Measurements from ENCODE around the gene ZNF652.

The ZNF652 gene

GRCh38 chr17:49351572-49352140 lies 10.4 kb downstream of the ZNF652 start:
- DNase-seq (ENCODE audit: low read depth): no peak
- H3K4me3 ChIP-seq (ENCODE audit: low read length): no peak overlapping the region
- TF ChIP-seq, protein P1, sequence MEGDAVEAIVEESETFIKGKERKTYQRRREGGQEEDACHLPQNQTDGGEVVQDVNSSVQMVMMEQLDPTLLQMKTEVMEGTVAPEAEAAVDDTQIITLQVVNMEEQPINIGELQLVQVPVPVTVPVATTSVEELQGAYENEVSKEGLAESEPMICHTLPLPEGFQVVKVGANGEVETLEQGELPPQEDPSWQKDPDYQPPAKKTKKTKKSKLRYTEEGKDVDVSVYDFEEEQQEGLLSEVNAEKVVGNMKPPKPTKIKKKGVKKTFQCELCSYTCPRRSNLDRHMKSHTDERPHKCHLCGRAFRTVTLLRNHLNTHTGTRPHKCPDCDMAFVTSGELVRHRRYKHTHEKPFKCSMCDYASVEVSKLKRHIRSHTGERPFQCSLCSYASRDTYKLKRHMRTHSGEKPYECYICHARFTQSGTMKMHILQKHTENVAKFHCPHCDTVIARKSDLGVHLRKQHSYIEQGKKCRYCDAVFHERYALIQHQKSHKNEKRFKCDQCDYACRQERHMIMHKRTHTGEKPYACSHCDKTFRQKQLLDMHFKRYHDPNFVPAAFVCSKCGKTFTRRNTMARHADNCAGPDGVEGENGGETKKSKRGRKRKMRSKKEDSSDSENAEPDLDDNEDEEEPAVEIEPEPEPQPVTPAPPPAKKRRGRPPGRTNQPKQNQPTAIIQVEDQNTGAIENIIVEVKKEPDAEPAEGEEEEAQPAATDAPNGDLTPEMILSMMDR (conservative IDR thresholded peaks at IDR 0.05; ENCODE audit: low read depth, low read length): no peak

GRCh38 chr17:49349541-49349940 lies 12.5 kb downstream of the ZNF652 start:
- TF ChIP-seq, protein P1 (conservative IDR thresholded peaks at IDR 0.05; ENCODE audit: low read depth, low read length): no peak
- no peak for DNase-seq (ENCODE audit: low read depth)
- H3K4me3 ChIP-seq (ENCODE audit: low read length): no peak overlapping the region

- no peak for DNase-seq (ENCODE audit: low read depth)
- TF ChIP-seq, protein P1 (conservative IDR thresholded peaks at IDR 0.05; ENCODE audit: low read depth, low read length): no peak
- H3K4me3 ChIP-seq (ENCODE audit: low read length): no peak overlapping the region
Measured at GRCh38 chr17:49344914-49345313, 17.1 kb downstream of the ZNF652 start.

GRCh38 chr17:49343273-49343672 lies 18.8 kb downstream of the ZNF652 start:
- H3K4me3 ChIP-seq (ENCODE audit: low read length): no peak overlapping the region
- TF ChIP-seq, protein P1 (conservative IDR thresholded peaks at IDR 0.05; ENCODE audit: low read depth, low read length): no peak
- DNase-seq (ENCODE audit: low read depth): no peak

- TF ChIP-seq, protein P1 (conservative IDR thresholded peaks at IDR 0.05; ENCODE audit: low read depth, low read length): no peak
- no peak for DNase-seq (ENCODE audit: low read depth)
- no peak overlapping the region for H3K4me3 ChIP-seq (ENCODE audit: low read length)
Measured at GRCh38 chr17:49342575-49342936, 19.5 kb downstream of the ZNF652 start.

DNA sequence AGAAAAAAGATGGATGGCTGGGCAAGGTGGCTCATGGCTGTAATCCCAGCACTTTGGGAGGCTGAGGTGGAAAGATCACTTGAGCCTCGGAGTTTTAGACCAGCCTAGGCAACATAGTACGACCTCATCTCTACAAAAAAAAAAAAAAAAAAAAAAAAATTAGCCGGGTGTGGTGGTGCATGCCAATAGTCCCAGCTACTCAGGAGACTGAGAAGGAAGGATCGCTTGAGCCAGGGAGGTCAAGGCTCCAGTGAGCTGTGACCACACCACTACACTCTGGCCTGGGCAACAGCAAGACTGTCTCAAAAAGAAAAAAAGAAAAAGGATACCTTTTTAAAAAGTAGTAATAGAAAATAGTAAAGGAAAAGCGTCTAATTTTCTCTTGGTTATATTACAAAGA lies 20.7 kb downstream of the ZNF652 start:
- no peak overlapping the region for H3K4me3 ChIP-seq (ENCODE audit: low read length)
- DNase-seq (ENCODE audit: low read depth): no peak
- TF ChIP-seq, protein P1 (conservative IDR thresholded peaks at IDR 0.05; ENCODE audit: low read depth, low read length): no peak

DNA sequence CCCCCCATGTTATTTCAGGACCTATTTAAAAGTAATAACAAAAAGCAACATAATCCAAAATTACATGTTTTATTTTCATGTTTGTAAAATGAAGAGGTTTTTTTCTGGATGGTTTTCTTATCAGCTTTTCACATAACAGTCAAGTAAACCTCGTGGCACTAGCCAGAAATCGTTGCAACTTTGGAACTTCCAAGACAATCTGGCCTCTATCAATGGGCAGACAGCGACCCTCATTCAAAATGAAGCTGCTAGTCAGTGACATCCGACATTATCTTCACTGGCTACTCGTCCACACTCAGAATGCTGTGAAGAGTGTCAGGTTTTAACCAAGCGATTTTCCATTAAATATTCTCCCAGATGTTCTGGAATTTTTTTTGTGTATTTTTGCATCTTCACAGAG lies 22.7 kb downstream of the ZNF652 start:
- no peak overlapping the region for H3K4me3 ChIP-seq (ENCODE audit: low read length)
- TF ChIP-seq, protein P1 (conservative IDR thresholded peaks at IDR 0.05; ENCODE audit: low read depth, low read length): no peak
- DNase-seq (ENCODE audit: low read depth): no peak

All from retinal pigment epithelial cell (primary cell).